Activated T-cell treated with anti-CD3 and anti-CD28 coated beads, Interleukin-2, amount 50 U/mL, for 24 hours (primary cell): ENCODE results near the gene SH3TC2.

Experiments
- DNase-seq: peaks from one replicate; pipeline ENCODE4 v3.0.0-alpha.2; 2020
- H3K27ac Mint-ChIP-seq: 2 replicates; pipeline ENCODE4 v1.8.0; 2020; ENCODE audit warnings: mild to moderate bottlenecking, mixed read lengths
- H3K27me3 Mint-ChIP-seq: 2 replicates; pipeline ENCODE4 v1.8.0; 2020; ENCODE audit warnings: mixed read lengths
- H3K36me3 Mint-ChIP-seq: 2 replicates; pipeline ENCODE4 v1.8.0; 2020; ENCODE audit warnings: low read depth, mixed read lengths
- H3K4me1 Mint-ChIP-seq: 2 replicates; pipeline ENCODE4 v1.8.0; 2020; ENCODE audit warnings: low read depth, mixed read lengths
- H3K4me3 Mint-ChIP-seq: 2 replicates; pipeline ENCODE4 v1.8.0; 2020; ENCODE audit warnings: mild to moderate bottlenecking, moderate library complexity, mixed read lengths
- H3K9me3 Mint-ChIP-seq: 2 replicates; pipeline ENCODE4 v1.8.0; 2020; ENCODE audit warnings: mixed read lengths

The SH3TC2 gene

DNA sequence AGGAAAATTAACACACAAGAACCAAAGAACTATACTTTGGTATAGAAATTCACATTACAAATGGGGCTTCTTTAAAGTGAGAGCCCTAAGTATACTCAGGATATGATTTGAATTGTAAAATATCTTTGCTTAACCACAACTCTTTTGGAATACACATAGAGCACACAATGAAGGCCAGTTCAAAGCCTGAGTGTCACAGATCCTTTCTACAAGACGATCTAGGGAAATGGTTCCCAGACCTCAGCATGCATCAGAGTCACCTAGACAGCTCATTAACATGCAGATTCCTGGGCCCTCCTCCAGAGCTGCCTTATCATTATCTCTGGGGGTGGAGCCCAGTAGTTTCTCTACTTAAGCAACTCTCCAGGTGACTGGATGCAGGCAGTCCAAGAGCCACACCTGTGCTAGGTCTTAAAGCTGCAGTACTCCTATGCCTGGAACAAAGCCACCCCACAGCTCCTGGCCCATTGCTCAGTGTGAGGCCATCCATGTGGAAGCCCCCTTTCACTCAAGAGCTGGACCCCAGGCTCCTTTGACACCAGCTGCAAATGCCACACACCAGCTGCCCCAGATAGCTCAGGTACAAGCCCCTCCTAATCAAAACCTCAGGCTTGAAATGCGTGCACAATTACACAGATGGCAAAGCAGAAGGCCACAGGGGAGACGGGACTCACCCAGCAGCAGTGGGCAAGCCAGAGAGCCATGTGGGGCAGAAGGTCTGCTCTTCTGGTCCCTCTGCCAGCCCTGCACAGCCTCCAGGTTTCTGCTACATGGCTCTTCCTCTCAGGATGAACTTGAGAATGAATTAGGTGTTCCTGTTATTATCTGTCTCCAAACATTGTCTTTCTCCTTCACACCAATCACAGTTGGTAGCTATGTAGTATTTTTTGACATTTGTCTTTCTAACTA lies 106.1 kb downstream of the SH3TC2 start:
- Mint-ChIP-seq H3K4me3 (no peak overlapping the region), H3K27me3 (peaks cover 2% of the 10 kb centered on the region), H3K4me1 (no peaks in the 10 kb centered on the region), H3K27ac (no peak overlapping the region), H3K9me3 (no peaks in the 10 kb centered on the region), H3K36me3 (no peaks in the 10 kb centered on the region)
- DNase-seq = no peak
